Measurements from ENCODE around the gene FIGNL2. TPM values are rescaled to one million over a fixed set of nuclear protein-coding genes. Genes with fewer than 3 reads are reported as not detected.

Gene FIGNL2
- total RNA-seq, 1 experiment from 2014 or later, result 0.27 TPM

- TF ChIP-seq FOSL1 (IDR thresholded peaks at IDR 0.05; ENCODE audit: low read depth), result no peak
Measured at GRCh38 chr12:51801027-51801426, 47.5 kb downstream of the FIGNL2 start (continued).

GRCh38 chr12:51798501-51798900 lies 50.0 kb downstream of the FIGNL2 start:
- H4K20me1 ChIP-seq (ENCODE audit: insufficient read depth), result no peaks in the 10 kb centered on the region
- CTCF ChIA-PET, result no interaction called here
- no peaks in the 10 kb centered on the region for H3K36me3 ChIP-seq (ENCODE audit: control insufficient read depth in 1 of 2, insufficient read depth in 2 of 2, low read length in 2 of 2)
- ATAC-seq (no peak), DNase-seq (ENCODE audit: low read depth, low spot score) (no peak)
- RAD21 ChIA-PET (ENCODE audit: low non-redundant PET in 1 of 2, low total read pairs in 2 of 2, uncharacterized antibody in 2 of 2, unreplicated experiment in 2 of 2), result no interaction called here
- no peak overlapping the region for H3K4me3 ChIP-seq (replicated peaks in 1 of 2; ENCODE audit: low read depth in 1 of 2, low read length in 2 of 2)
- BruUV-seq (replicated peaks), result no TSS peak
- H2AFZ ChIP-seq (ENCODE audit: low read depth, low read length, poor library complexity, severe bottlenecking), result no peak overlapping the region
- no peaks in the 10 kb centered on the region for H3K27me3 ChIP-seq (ENCODE audit: insufficient read depth, low read length)
- no peaks in the 10 kb centered on the region for H3K9me3 ChIP-seq (ENCODE audit: control insufficient read depth in 1 of 2, insufficient read depth in 1 of 2, low read depth in 1 of 2, low read length in 2 of 2)
- no peak overlapping the region for H3K9ac ChIP-seq (ENCODE audit: low read length)
- no peak overlapping the region for H3K27ac ChIP-seq (ENCODE audit: low read depth, low read length)
- H3K79me2 ChIP-seq (ENCODE audit: insufficient read depth, low read length), result no peaks in the 10 kb centered on the region
- H3K9me2 ChIP-seq (ENCODE audit: insufficient read depth), result no peaks in the 10 kb centered on the region
- POLR2A ChIA-PET, result no interaction called here
- TF ChIP-seq EGR1 (IDR thresholded peaks at IDR 0.05; ENCODE audit: low read depth) (no peak), SP1 (IDR thresholded peaks at IDR 0.05; ENCODE audit: low read depth) (no peak), POLR2AphosphoS5 (IDR thresholded peaks at IDR 0.05; ENCODE audit: low read depth, low read length) (no peak), SRF (IDR thresholded peaks at IDR 0.05; ENCODE audit: low read depth) (no peak), EZH2 (IDR thresholded peaks at IDR 0.05) (no peak), CBX3 (IDR thresholded peaks at IDR 0.05; ENCODE audit: low read depth) (no peak), CTCF (IDR thresholded peaks at IDR 0.05 in 2 of 3, conservative IDR thresholded peaks at IDR 0.05 in 1 of 3; ENCODE audit: borderline replicate concordance in 1 of 3, insufficient read depth in 1 of 3, low read depth in 2 of 3, low read length in 2 of 3) (no peak), YY1 (IDR thresholded peaks at IDR 0.05; ENCODE audit: extremely low read depth, insufficient replicate concordance, low read depth, low read length) (no peak), ZNF274 (IDR thresholded peaks at IDR 0.05; ENCODE audit: low read depth, low read length) (no peak), ZFX (IDR thresholded peaks at IDR 0.05) (no peak), TCF7L2 (IDR thresholded peaks at IDR 0.05; ENCODE audit: borderline replicate concordance, extremely low read depth, insufficient read depth, insufficient read length) (no peak), REST (IDR thresholded peaks at IDR 0.05; ENCODE audit: low read depth) (no peak), ELF1 (IDR thresholded peaks at IDR 0.05; ENCODE audit: borderline replicate concordance, low read depth) (no peak), FOSL1 (IDR thresholded peaks at IDR 0.05; ENCODE audit: low read depth) (no peak)
- TF ChIP-seq, protein P1, sequence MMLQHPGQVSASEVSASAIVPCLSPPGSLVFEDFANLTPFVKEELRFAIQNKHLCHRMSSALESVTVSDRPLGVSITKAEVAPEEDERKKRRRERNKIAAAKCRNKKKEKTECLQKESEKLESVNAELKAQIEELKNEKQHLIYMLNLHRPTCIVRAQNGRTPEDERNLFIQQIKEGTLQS (IDR thresholded peaks at IDR 0.05), result no peak
- TF ChIP-seq, protein P2, sequence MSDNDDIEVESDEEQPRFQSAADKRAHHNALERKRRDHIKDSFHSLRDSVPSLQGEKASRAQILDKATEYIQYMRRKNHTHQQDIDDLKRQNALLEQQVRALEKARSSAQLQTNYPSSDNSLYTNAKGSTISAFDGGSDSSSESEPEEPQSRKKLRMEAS (IDR thresholded peaks at IDR 0.05), result no peak
- no peak overlapping the region for H3K4me2 ChIP-seq (ENCODE audit: low read length)
- intact Hi-C loops (cut with micrococcal nuclease), result no loop called here
- no peaks in the 10 kb centered on the region for H3K4me1 ChIP-seq (ENCODE audit: control insufficient read depth in 1 of 2, insufficient read depth in 2 of 2, low read length in 2 of 2)
